Prostate gland (tissue), 2 donors: ENCODE data around the gene PPP2R5B.

Source experiments
- CTCF ChIP-seq, 4 experiments: fragments of 200-600 bp in 2 of 4; fragments of 450-650 bp in 2 of 4; sonication (generic) in 2 of 4; IDR thresholded peaks; 1 replicate in 3 of 4; 2 replicates in 1 of 4; pipeline ENCODE4 v1.5.1; 2016 to 2019; ENCODE audit warnings: antibody characterized with exemption in 4 of 4, mild to moderate bottlenecking in 2 of 4, moderate library complexity in 2 of 4
- POLR2A ChIP-seq: fragments of 450-650 bp; IDR thresholded peaks from one replicate; pipeline ENCODE4 v1.6.1; 2016; ENCODE audit warnings: antibody characterized with exemption, mild to moderate bottlenecking
- POLR2AphosphoS5 ChIP-seq: sonication (generic); formaldehyde crosslinking; IDR thresholded peaks from one replicate; pipeline ENCODE4 v1.6.1; 2017; ENCODE audit warnings: antibody characterized with exemption

GRCh38 chr11:64891880-64892279 is 32.6 kb upstream of the PPP2R5B start:
- TF ChIP-seq CTCF (IDR thresholded peaks at IDR 0.05): no peak
- TF ChIP-seq POLR2AphosphoS5: no peak
- TF ChIP-seq POLR2A: no peak
